Measurements from ENCODE around the gene KHDRBS1. TPM values are rescaled to one million over a fixed set of nuclear protein-coding genes. Genes with fewer than 3 reads are reported as not detected.
A peak's percentile ranks its signal among the peaks of the same experiment; 100 is the strongest.
"Not testable (repeated sequence)": the region's sequence is repeated elsewhere in the genome, so short reads cannot be mapped to it uniquely, and the experiment has no call there.

The KHDRBS1 gene
- total RNA-seq, 1 experiment from 2014 or later: 59.0 TPM

DNA sequence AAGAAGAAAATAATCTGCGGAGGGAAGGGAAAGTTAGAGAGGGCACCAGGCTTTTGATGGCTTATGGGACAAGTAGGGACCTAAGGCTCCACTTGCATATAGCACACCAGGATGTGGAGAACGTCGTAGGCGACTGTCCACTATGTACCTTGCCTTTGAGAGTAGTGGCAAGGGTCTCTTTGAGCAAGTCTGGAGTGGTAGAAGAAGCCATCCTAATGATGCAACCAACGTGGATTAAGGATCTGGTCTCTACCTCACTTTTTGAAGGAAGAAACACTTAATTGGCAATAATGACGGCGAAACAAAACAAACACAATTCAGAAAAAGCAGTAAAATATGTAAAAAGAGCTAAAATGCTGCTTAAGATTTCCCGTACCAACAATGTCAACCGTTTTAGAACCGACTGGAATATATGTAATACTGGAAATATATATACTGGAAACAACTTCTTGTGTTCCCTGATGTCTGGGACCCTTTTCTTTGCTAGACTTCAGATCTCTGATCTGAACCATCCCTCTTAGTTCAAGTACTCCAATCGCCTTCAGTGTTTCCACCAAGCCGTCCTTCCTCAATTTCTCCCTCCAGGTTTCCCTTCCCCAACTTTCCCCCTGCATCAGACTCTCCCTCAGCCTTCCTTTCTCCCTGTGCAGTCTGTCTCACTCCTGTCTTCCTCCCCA, 821 bp upstream of the KHDRBS1 start:
- no peak for DNase-seq (ENCODE audit: low read depth)

DNA sequence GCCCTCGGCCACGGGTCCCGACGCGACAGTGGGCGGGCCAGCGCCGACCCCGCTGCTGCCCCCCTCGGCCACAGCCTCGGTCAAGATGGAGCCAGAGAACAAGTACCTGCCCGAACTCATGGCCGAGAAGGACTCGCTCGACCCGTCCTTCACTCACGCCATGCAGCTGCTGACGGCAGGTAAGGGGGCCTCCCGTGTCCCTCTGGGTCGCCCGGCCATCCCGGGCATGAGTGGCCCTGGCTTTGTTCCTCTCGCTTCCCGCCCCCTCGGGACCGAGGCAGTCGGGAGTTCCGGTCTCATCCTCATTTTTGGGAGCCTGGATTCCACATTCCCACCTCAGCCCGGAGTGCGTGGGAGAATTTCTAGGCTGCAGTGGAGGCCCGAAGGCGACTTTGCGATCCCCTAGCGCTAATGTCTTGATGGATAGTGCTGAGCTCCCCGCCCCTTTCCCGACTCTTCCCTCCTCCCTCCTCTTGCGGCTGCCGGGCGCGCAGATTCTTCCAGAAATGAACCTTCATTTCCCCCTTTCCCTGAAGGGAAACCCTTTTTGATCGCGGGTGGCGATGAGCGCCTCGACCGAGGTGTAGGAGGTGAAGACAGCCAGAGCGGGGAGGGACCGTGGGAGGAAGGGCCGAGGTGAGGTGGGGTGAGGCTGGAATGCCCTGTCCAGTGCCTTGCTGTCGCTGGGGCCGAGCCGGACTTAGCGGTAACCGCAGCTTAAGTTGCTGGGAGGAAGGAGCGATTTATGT, 705 bp downstream of the KHDRBS1 start:
- DNase-seq (ENCODE audit: low read depth): peak; percentile 65

DNA sequence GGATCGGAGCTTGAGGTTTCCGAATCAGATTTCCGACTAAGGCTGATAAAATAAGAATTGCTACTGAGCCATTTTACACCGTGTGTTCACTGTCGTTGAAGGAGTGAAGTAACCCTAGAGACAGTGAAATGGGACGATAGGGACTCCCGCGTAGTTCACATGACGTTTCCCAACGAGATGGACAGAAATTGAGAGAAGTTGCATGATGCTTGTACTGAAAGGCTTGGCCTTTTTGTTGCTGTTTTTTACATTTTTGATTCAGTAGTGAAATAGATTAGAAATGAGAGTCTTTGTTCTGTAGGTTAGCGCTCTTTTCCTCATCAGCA, 1.2 kb downstream of the KHDRBS1 start:
- no peak for DNase-seq (ENCODE audit: low read depth)

DNA sequence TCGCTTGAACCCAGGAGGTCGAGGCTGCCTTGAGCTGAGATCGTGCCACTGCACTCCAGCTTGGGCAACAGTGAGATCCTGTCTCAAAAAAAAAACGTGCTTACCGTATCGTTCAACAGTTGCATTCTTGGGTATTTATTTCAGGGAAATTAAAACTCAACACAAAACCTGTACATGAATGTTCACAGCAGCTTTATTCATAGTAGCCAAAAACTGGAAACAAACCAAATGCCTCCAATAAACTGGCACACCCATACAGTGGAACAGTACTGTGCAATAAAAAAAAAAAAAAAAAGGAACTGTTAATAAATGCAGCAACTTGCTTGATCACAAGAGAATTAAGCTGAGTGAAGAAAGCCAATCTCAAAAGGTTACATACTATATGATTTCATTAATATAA, 6.7 kb downstream of the KHDRBS1 start:
- no peak for DNase-seq (ENCODE audit: low read depth)

DNA sequence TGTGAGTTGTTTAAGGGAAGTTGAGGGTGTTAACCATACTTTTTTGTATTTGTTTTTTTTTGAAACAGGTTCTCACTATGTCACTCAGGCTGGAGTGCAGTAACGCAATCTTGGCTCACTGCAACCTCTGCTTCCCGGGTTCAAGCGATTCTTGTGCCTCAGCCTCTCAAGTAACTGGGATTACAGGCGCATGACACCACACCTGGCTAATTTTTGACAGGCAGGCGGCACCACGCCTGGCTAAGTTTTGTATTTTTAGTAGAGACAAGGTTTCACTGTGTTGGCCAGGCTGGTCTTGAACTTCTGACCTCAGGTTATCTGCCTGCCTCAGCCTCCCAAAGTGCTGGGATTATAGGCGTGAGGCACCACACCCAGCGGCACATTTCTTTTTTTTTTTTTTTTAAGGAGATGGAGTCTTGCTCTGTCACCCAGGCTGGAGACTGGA, 7.9 kb downstream of the KHDRBS1 start:
- not testable (repeated sequence) for DNase-seq (ENCODE audit: low read depth)

DNA sequence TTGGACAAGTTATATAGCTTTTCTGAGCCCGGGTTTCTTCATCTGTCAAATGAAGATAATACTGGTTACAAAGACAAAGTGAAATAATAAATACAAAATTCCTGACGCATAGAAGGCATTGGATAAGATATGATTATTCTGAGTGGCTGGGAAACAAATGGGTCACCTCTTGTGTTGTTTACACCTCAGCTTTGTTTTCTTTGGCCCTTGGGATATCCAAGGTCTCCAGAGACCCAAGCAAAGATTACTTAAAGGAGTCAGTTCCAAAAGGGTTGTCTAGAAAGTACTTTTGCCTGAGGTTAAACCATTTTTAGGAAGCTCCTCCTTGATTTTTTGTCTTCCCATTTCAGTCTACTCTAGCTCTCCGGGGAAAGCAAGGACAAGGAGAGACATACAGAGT, 9.7 kb downstream of the KHDRBS1 start:
- DNase-seq (ENCODE audit: low read depth): no peak

DNA sequence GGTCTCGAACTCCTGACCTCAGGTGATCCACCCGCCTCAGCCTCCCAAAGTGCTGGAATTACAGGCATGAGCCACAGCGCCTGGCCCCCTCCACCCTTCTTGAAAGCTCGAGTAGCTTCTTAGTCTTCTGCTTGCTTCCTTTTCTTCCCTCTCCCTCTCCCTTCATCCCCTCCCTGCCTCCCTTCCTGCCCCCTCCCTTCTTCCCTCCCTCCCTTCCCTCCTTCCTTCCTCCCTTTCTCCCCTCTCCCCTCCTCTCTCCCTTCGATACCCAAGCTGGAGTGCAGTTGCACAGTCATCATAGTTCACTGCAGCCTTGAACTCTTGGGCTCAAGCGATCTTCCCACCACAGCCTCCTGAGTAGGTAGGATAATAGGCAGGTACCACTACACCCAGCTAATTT, 11.8 kb downstream of the KHDRBS1 start:
- no peak for DNase-seq (ENCODE audit: low read depth)

DNA sequence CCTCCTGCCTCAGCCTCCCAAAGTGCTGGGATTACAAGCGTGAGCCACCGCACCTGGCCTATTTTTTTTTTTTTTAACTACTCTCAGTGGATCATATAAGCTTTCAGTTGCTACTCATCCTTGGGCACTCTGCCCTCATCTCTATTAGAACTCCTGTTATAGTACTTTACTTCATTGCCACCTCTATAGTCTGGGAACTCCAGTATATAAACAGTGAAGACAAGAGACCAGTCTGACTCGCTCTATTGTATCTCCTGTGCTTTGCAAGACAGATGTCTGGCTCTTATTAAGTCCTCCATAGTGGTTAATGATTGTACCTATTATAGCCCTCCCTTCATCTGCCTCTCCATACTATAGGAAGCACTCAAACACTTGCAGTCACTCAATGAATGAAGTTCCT, 15.1 kb downstream of the KHDRBS1 start:
- no peak for DNase-seq (ENCODE audit: low read depth)

DNA sequence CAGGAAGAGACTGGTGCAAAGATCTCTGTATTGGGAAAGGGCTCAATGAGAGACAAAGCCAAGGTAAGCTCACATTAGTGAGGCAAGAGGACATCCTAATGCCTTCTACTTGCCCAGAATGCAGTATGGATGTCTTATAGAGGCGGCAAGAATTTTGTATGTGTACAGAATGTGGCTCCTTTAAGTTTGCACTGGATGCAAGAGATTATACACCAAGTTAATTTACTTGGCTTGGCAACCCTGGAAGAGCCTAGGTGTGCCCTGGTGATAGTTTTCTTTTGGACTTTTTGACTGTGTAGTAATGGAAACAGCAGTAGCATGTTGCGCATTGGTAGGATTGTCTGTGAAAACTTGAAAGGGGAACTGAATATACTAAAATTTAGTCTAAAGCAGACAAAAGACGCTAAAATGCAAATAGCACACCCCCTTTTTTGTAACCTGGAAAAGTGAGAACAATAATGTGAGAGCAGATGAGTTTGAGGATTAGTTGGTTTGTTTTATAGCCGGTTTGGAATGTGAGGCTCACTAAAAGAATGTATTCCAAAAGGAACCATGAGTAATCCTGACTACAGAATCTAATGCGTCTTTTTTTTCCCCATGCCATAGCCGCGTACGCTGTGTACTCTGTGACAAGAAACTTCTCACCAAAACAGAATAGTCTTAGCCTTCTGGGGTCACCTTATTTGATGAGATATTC, 18.1 kb downstream of the KHDRBS1 start:
- no peak for DNase-seq (ENCODE audit: low read depth)

DNA sequence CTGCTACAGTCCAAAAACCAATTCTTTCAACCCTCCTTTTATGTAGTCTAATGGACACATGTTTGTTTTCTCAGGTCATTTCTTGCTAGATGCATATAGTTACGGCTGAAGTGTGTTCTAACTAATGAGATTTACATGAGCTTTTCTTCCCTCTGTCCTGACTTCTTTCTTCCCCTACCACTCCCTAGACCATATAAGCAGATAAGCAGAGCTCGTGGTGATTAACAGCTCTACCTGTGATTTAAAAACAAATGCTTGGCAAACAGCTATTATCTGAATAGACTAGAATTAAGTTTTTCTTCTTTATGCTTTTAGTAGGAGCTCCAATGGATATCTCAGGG, 18.6 kb downstream of the KHDRBS1 start:
- DNase-seq (ENCODE audit: low read depth): no peak

DNA sequence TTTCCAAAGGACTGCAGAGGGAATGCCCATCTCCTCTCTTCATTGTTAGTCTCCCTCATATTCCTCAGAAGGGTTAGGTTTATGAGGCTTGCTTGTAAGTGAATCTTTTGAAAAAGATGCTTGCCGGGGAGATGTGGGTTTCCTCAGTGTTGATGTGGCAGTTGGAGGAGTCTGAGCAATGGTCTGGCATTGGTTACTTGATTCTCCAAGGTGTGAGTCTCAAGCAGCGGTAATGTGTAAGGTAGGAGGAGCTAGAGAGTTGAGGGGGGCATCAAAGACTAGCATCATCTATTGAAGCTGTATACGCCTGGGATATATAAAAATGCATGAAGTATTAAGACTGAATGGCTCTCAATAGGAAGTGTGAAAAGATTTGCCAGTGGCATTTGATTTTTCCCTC, 21.5 kb downstream of the KHDRBS1 start:
- DNase-seq (ENCODE audit: low read depth): no peak

DNA sequence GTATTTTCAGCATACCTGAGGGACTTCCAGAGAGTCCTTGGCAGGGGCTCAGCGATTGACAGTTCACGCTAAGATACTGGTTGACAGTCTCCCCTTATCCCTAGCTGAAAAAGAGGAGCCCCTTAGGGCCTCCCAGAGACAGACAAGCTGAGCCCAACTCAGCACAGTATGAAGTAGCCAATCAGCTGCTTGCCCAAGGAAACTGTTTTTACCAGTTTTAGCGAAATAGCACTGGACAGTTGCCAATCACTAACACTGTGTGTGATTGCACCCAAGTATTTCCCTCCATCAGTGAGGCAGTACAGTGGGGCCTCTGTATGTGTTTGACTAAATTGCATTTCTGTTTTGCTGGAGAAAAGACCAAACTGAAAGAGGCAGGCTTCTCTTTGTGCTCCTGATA, 27.0 kb downstream of the KHDRBS1 start:
- no peak for DNase-seq (ENCODE audit: low read depth)

DNA sequence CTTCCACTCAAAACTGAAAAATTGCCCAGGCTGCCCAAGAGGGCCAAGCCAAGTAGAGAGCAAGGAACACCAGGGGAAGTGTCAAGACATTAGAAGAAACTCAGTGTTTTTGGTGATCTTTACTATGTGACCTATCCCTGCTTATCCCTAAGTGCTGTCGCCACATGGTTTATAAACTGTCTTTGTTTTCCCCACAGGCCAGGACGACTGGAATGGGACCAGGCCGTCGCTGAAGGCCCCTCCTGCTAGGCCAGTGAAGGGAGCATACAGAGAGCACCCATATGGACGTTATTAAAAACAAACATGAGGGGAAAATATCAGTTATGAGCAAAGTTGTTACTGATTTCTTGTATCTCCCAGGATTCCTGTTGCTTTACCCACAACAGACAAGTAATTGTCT, 28.7 kb downstream of the KHDRBS1 start:
- no peak for DNase-seq (ENCODE audit: low read depth)

DNA sequence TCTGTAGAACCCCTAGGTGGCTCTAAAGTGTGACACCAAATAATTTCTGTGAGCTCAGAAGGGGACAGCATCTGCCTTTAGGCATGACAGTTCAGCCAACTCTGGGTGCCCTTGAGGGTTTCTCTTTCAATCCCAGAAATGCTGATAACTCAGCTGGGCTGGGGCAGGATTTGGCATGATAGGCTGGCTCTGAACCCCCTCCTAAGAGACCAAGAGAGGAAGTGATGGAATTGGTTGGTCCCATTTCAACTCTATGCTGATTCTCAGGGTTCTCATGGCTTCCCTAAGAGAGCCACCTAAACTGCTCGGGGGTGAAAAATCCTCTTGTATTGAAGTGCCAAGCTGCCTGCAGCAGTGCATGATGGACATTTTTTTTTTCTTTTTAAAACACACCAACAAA, 30.6 kb downstream of the KHDRBS1 start:
- DNase-seq (ENCODE audit: low read depth): no peak

DNA sequence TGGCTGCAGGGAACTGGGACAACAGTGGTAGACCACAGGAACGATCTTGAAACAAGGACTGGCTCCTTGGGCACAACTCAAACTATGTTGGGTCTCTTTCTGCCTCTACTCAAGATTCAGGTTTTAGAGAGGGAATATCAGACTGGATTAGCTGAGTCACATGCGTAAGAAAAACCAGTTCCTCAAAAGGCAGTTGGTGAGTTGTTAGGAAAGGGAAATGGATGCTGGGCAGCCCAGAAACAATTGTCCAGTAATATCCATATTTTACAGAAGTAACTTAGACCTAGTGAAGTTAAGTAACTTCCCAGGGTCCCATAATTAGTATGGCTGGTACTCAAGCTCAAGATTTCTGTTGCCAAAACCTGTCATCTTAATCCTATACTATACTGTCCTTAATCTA, 32.1 kb downstream of the KHDRBS1 start:
- no peak for DNase-seq (ENCODE audit: low read depth)

DNA sequence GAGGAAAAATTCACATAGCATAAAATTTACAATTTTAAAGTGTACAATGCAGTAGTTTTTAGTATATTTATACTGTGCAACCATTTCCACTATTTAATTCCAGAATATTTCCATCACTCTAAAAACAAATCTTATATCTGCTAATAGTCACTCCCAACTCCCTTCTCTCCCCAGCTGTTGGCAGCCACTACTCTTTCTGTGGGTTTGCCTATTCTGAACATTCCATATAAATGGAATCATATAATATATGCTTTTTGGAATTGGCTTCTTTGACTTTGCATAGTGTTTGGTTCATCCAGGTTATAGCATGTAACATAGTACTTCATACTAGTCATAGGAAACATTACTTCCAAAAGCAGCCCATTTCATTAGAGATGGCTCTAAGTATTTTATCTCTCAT, 34.0 kb downstream of the KHDRBS1 start:
- no peak for DNase-seq (ENCODE audit: low read depth)

DNA sequence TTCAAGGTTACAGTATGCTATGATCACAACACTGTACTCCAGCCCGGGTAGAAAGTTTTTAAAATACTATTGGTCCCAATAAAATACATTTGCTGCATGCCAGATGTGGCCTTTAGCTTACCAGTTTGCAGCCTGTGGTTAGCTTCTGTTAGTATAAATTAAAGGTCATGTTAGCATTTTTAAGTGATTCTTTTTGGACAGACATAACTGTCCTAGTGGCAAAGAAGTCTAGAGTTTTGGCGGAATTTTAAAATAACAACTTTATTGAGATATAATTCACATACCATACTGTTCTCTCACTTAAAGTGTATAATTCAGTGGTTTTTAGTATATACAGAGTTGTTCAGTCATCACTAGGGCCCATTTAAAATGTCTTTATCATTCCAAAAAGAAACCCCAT, 34.8 kb downstream of the KHDRBS1 start:
- DNase-seq (ENCODE audit: low read depth): no peak

DNA sequence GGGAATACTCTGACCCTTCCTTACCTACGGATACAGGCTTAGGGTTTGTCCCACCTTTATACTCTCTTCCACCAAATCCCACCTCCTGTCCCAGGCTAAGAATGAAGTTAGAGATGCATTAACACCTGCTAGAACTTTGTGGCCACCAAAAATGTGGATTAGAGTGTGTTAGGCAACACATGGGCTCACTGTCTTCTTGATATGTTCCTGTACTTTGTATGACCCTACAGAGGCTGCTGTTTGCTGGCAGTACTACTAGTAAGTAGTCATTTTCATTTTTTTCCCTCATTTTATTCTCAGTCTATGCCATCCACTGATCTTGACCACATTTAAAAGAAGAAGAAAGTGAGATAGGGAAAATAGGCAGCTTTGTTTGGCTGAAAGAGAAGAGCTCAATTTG, 38.0 kb downstream of the KHDRBS1 start:
- no peak for DNase-seq (ENCODE audit: low read depth)

DNA sequence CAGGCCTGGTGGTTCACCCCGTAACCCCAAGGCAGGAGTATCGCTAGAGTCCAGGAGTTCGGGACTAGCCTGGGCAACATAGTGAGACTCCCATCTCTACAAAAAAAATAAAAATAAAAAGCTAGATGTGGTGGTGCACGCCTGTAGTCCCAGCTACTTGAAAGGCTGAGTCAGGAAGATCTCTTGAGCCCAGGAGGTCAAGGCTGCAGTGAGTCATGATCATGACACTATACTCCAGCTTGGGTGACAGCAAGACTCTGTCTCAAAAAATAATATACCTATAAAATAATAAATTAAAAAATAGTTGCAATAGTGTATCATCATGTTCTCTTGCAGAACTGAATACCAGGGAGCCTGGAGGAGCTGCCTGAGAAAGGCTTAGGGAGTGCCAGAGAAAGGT, 39.2 kb downstream of the KHDRBS1 start:
- DNase-seq (ENCODE audit: low read depth): peak; percentile 23

DNA sequence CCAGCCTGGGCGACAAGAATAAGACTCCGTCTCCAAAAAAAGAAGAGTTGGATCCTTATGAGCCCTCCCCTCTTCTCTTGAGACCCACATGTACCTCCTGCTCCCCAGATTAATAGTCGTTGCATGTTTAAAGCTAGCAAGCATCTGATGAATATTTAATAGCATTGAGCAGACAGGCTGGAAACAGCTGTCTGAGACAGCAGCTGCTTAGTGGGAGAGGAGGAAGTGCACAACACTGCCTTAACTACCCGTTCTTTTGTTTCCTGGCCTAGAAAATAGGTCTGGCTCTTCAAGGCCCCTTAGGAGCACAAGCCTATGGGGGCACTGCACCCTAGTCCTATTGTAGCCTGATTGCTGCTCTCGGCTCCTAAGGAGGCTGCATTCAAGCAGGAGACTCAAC, 41.7 kb downstream of the KHDRBS1 start:
- DNase-seq (ENCODE audit: low read depth): no peak

DNA sequence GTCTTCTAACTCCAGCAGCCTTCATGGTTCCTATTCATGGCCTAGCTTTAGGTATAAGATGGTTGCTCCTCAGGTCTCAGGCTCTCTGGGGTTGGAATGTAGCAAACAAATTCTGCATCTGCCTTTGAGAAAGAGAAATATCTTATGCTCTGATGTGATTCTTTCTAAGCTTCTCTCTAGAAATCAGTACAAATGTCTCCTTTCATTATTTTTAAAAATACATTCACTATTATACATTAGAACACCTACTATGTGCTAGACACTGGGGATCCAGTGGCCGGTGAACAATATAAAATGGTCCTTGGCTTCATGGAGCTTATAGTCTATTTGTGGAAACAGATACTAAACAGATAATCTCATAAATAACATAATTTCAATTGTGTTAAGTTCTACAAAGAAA, 42.9 kb downstream of the KHDRBS1 start:
- DNase-seq (ENCODE audit: low read depth): no peak

DNA sequence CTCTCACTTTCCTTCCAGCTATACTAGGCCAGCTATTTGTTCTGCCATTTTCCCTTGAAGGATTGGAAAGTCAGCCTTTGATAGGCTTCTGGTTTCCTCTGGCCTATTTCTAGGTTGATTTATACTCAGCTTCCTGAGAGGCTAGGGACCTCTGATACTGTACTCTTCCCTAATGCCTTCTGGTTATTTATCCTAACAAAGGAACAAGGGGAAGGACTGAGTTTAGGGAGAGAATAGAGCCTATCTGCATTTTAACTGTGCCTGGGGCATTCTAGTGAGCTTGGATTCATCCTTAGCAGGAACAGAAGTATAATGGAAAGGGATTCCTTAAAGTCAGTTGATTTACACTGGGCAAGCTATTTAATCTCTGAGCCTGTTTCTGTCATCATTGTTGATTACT, 47.2 kb downstream of the KHDRBS1 start:
- no peak for DNase-seq (ENCODE audit: low read depth)

DNA sequence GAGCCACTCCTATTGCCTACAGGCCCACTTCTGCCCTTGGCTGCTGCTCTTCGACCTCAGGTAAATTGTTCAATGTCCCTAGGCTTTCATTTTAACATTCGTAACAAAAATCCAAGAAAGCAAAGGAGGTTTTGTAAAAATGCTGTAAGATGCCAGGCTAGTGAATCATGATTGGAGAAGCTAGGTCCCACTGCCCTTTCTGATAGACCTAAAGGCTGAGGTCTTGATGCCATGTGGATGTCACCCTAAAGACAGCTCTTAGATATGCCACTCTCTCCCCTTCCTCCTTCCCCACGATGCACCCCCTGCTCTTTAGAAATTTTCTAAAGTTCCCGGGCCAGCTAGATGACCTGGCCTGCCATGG, 49.2 kb downstream of the KHDRBS1 start:
- DNase-seq (ENCODE audit: low read depth): no peak
